ENCODE measurements around the gene SLC8B1. TPM values are rescaled to one million over a fixed set of nuclear protein-coding genes. Genes with fewer than 3 reads are reported as not detected.

SLC8B1 gene
- total RNA-seq, 1 experiment from 2014 or later: 34.1 TPM

- Histone ChIP-seq H4K20me1 (ENCODE audit: low read length) (no peaks in the 10 kb centered on the region), H3K79me2 (ENCODE audit: low read length) (no peaks in the 10 kb centered on the region), H3K27ac (ENCODE audit: low read length) (no peak overlapping the region), H3K36me3 (ENCODE audit: low read depth, low read length) (no peaks in the 10 kb centered on the region), H3K27me3 (ENCODE audit: low read length) (no peaks in the 10 kb centered on the region), H3K4me3 (ENCODE audit: low read length) (no peak overlapping the region), H3K9me3 (ENCODE audit: low read length) (no peaks in the 10 kb centered on the region), H3F3A (ENCODE audit: low read length, unreplicated experiment) (no peaks in the 10 kb centered on the region), H3K9me2 (replicated peaks; ENCODE audit: low read length) (no peaks in the 10 kb centered on the region), H3K4me2 (ENCODE audit: low read length) (no peak overlapping the region), H2AFZ (ENCODE audit: low read length) (no peak overlapping the region), H3K4me1 (ENCODE audit: insufficient read depth, low read length) (peaks cover 6% of the 10 kb centered on the region), H3K9ac (ENCODE audit: low read length) (no peak overlapping the region)
- DNase-seq (no peak), ATAC-seq (no peak)
- BruUV-seq (replicated peaks): no TSS peak
- TF ChIP-seq CTCF (conservative IDR thresholded peaks at IDR 0.05; ENCODE audit: low read depth, low read length): no peak
- no peak for TF ChIP-seq EZH2 (IDR thresholded peaks at IDR 0.05; ENCODE audit: low read length, unreplicated experiment)
- TF ChIP-seq EZH2phosphoT487 (IDR thresholded peaks at IDR 0.05; ENCODE audit: borderline replicate concordance, low read length): no peak
- intact Hi-C loops (cut with micrococcal nuclease): no loop called here
- ChIA-PET CTCF (no interaction called here), POLR2A (ENCODE audit: unreplicated experiment) (no interaction called here)
These were observed 74.8 kb downstream of the SLC8B1 start for GRCh38 chr12:113260127-113260526.

GRCh38 chr12:113257564-113257963 lies 77.3 kb downstream of the SLC8B1 start:
- H3F3A ChIP-seq (ENCODE audit: low read length, unreplicated experiment): no peaks in the 10 kb centered on the region
- H3K4me3 ChIP-seq (ENCODE audit: low read length): no peak overlapping the region
- no TSS peak for BruUV-seq (replicated peaks)
- ChIA-PET CTCF (interaction anchor here (0.6 kb wide), 1 partner anchor 24 kb away, joined by 3 read pairs; no protein-coding TSS in a partner anchor), POLR2A (ENCODE audit: unreplicated experiment) (no interaction called here)
- H3K9ac ChIP-seq (ENCODE audit: low read length): no peak overlapping the region
- ATAC-seq: no peak
- no peak overlapping the region for H3K27ac ChIP-seq (ENCODE audit: low read length)
- H4K20me1 ChIP-seq (ENCODE audit: low read length): no peaks in the 10 kb centered on the region
- TF ChIP-seq CTCF (conservative IDR thresholded peaks at IDR 0.05; ENCODE audit: low read depth, low read length): no peak
- no peak for TF ChIP-seq EZH2phosphoT487 (IDR thresholded peaks at IDR 0.05; ENCODE audit: borderline replicate concordance, low read length)
- no peak for TF ChIP-seq EZH2 (IDR thresholded peaks at IDR 0.05; ENCODE audit: low read length, unreplicated experiment)
- H3K4me2 ChIP-seq (ENCODE audit: low read length): no peak overlapping the region
- H3K27me3 ChIP-seq (ENCODE audit: low read length): no peaks in the 10 kb centered on the region
- no peak for DNase-seq
- intact Hi-C loops (cut with micrococcal nuclease): no loop called here
- H3K79me2 ChIP-seq (ENCODE audit: low read length): no peaks in the 10 kb centered on the region
- no peaks in the 10 kb centered on the region for H3K36me3 ChIP-seq (ENCODE audit: low read depth, low read length)
- no peaks in the 10 kb centered on the region for H3K4me1 ChIP-seq (ENCODE audit: insufficient read depth, low read length)
- no peaks in the 10 kb centered on the region for H3K9me2 ChIP-seq (replicated peaks; ENCODE audit: low read length)
- no peak overlapping the region for H2AFZ ChIP-seq (ENCODE audit: low read length)
- H3K9me3 ChIP-seq (ENCODE audit: low read length): no peaks in the 10 kb centered on the region

- POLR2A ChIA-PET (ENCODE audit: unreplicated experiment): no interaction called here
- Histone ChIP-seq H3K9me2 (replicated peaks; ENCODE audit: low read length) (no peaks in the 10 kb centered on the region), H3K4me2 (ENCODE audit: low read length) (no peak overlapping the region), H3K27ac (ENCODE audit: low read length) (no peak overlapping the region), H3K4me1 (ENCODE audit: insufficient read depth, low read length) (no peaks in the 10 kb centered on the region), H4K20me1 (ENCODE audit: low read length) (no peaks in the 10 kb centered on the region), H3K36me3 (ENCODE audit: low read depth, low read length) (no peaks in the 10 kb centered on the region), H2AFZ (ENCODE audit: low read length) (no peak overlapping the region), H3K9ac (ENCODE audit: low read length) (no peak overlapping the region), H3K4me3 (ENCODE audit: low read length) (no peak overlapping the region), H3K79me2 (ENCODE audit: low read length) (no peaks in the 10 kb centered on the region), H3F3A (ENCODE audit: low read length, unreplicated experiment) (no peaks in the 10 kb centered on the region), H3K27me3 (ENCODE audit: low read length) (no peaks in the 10 kb centered on the region), H3K9me3 (ENCODE audit: low read length) (no peaks in the 10 kb centered on the region)
- intact Hi-C loops (cut with micrococcal nuclease): no loop called here
- TF ChIP-seq CTCF (conservative IDR thresholded peaks at IDR 0.05; ENCODE audit: low read depth, low read length) (no peak), EZH2 (IDR thresholded peaks at IDR 0.05; ENCODE audit: low read length, unreplicated experiment) (no peak), EZH2phosphoT487 (IDR thresholded peaks at IDR 0.05; ENCODE audit: borderline replicate concordance, low read length) (no peak)
- CTCF ChIA-PET: no interaction called here
- DNase-seq: no peak
- ATAC-seq: no peak
- BruUV-seq (replicated peaks): no TSS peak
These were observed 80.6 kb downstream of the SLC8B1 start for GRCh38 chr12:113254298-113254697.
